Activated CD8-positive, alpha-beta T cell treated with anti-CD3 and anti-CD28 coated beads for 36 hours (primary cell): ENCODE data around the gene TNS3. TPM values are rescaled to one million over a fixed set of nuclear protein-coding genes. Genes with fewer than 3 reads are reported as not detected.
"Not testable (repeated sequence)": the region's sequence is repeated elsewhere in the genome, so short reads cannot be mapped to it uniquely, and the experiment has no call there.

Experiments
- ATAC-seq: fragments of 200-7000 bp; cut with Tn5 transposase; one replicate; pipeline ENCODE4 v1.10.0; 2021; ENCODE audit warnings: mild to moderate bottlenecking, moderate library complexity
- CTCF ChIA-PET: fragments of 350-600 bp; sonication (Branson Sonifier 250); formaldehyde crosslinking; loops from one replicate; lab custom pipeline; 2021; ENCODE audit warnings: antibody characterized with exemption; lab: Charles Lee
- POLR2A ChIA-PET: fragments of 350-600 bp; sonication (Branson Sonifier 250); formaldehyde crosslinking; loops from one replicate; lab custom pipeline; 2021; ENCODE audit warnings: antibody characterized with exemption; lab: Charles Lee
- DNase-seq: peaks from one replicate; pipeline ENCODE4 v3.0.0-alpha.2; 2020
- H3K27ac Mint-ChIP-seq: one replicate; pipeline ENCODE4 v1.8.0; 2021; ENCODE audit warnings: mild to moderate bottlenecking, mixed read lengths
- H3K27me3 Mint-ChIP-seq: one replicate; pipeline ENCODE4 v1.8.0; 2021; ENCODE audit warnings: mixed read lengths
- H3K36me3 Mint-ChIP-seq: one replicate; pipeline ENCODE4 v1.8.0; 2021; ENCODE audit warnings: low read depth, mixed read lengths
- H3K4me1 Mint-ChIP-seq: one replicate; pipeline ENCODE4 v1.8.0; 2021; ENCODE audit warnings: low read depth, mixed read lengths
- H3K4me3 Mint-ChIP-seq: one replicate; pipeline ENCODE4 v1.8.0; 2021; ENCODE audit warnings: mild to moderate bottlenecking, moderate library complexity, mixed read lengths
- H3K9me3 Mint-ChIP-seq: one replicate; pipeline ENCODE4 v1.8.0; 2021; ENCODE audit warnings: mixed read lengths
- intact Hi-C: fragments of 100-400 bp; cut with micrococcal nuclease; formaldehyde crosslinking; loops from one replicate; pipeline ENCODE4 v1.10.0; 2022
- total RNA-seq, 2 experiments: library from RNA; stranded (reverse); gene quantifications; one replicate each; pipeline ENCODE4 v1.2.3, GENCODE V29; 2021
- TF ChIP-seq, protein P1 (sequence below): fragments of 200-600 bp; IDR thresholded peaks from one replicate; pipeline ENCODE4 v1.8.0; 2022; ENCODE audit warnings: antibody characterized with exemption, mild to moderate bottlenecking

Gene TNS3
- total RNA-seq, 2 experiments from 2014 or later = 0.04 to 0.16 TPM

DNA sequence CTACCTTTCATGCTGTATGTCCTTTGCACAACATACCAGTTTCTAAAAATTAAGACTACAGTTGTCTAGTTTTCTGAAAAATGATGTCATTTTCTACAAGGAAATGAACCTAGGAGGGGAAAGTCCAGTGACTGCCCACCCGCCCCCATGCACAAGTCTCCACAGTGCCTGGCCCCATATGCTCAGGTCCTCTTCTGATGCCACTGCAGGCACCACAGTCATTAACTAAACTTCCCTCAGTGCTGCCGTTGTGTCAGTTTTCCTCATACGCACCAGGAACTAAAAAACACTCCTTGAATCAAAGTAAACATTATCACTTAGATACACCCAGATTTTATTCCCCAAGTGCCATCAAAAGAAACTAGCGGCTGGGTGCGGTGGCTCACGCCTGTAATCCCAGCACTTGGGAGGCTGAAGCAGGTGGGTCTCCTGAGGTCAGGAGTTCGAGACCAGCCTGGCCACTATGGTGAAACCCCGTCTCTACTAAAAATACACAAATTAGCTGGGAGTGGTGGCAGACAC is 6.9 kb upstream of the TNS3 start:
- POLR2A ChIA-PET = no interaction called here
- H3K9me3 Mint-ChIP-seq = no peaks in the 10 kb centered on the region
- no peaks in the 10 kb centered on the region for H3K4me1 Mint-ChIP-seq
- DNase-seq (no peak), ATAC-seq (no peak)
- no peak overlapping the region for H3K27ac Mint-ChIP-seq
- no peaks in the 10 kb centered on the region for H3K36me3 Mint-ChIP-seq
- TF ChIP-seq, protein P1, sequence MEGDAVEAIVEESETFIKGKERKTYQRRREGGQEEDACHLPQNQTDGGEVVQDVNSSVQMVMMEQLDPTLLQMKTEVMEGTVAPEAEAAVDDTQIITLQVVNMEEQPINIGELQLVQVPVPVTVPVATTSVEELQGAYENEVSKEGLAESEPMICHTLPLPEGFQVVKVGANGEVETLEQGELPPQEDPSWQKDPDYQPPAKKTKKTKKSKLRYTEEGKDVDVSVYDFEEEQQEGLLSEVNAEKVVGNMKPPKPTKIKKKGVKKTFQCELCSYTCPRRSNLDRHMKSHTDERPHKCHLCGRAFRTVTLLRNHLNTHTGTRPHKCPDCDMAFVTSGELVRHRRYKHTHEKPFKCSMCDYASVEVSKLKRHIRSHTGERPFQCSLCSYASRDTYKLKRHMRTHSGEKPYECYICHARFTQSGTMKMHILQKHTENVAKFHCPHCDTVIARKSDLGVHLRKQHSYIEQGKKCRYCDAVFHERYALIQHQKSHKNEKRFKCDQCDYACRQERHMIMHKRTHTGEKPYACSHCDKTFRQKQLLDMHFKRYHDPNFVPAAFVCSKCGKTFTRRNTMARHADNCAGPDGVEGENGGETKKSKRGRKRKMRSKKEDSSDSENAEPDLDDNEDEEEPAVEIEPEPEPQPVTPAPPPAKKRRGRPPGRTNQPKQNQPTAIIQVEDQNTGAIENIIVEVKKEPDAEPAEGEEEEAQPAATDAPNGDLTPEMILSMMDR = no peak
- CTCF ChIA-PET = no interaction called here
- intact Hi-C loops = no loop called here
- H3K27me3 Mint-ChIP-seq = peaks cover under 1% of the 10 kb centered on the region
- no peak overlapping the region for H3K4me3 Mint-ChIP-seq

- TF ChIP-seq, protein P1 = no peak
- Mint-ChIP-seq H3K4me1 (no peaks in the 10 kb centered on the region), H3K36me3 (no peaks in the 10 kb centered on the region), H3K27ac (no peak overlapping the region), H3K9me3 (no peaks in the 10 kb centered on the region), H3K27me3 (peaks cover 7% of the 10 kb centered on the region), H3K4me3 (no peak overlapping the region)
- ChIA-PET CTCF (no interaction called here), POLR2A (no interaction called here)
- ATAC-seq (no peak), DNase-seq (no peak)
- intact Hi-C loops = no loop called here
Observed at GRCh38 chr7:47587976-47588375, 6.1 kb upstream of the TNS3 start.

DNA sequence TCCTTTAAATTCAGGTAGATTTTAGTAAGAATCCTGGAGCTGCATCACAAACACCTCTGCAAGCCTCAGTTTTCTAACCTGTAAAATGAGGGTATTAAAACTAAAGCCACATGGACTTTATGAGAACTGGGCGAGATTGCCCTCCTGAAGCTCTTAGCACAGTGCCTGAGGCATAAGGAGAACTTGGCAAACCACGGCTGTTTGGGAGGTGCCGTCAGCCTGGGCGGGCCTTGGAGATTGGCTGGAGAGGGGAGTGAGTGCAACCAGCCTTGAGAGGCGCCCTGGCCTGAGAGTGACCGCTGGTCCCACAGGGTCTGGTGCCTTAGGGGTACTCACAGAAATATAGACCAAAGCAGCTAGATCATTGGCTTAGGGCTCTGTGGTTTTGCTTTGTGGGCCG is 5.4 kb upstream of the TNS3 start:
- TF ChIP-seq, protein P1 = no peak
- DNase-seq (no peak), ATAC-seq (no peak)
- Mint-ChIP-seq H3K27me3 (peaks cover 13% of the 10 kb centered on the region), H3K4me1 (no peaks in the 10 kb centered on the region), H3K36me3 (no peaks in the 10 kb centered on the region), H3K27ac (no peak overlapping the region), H3K4me3 (no peak overlapping the region), H3K9me3 (no peaks in the 10 kb centered on the region)
- CTCF ChIA-PET = no interaction called here
- intact Hi-C loops = no loop called here
- POLR2A ChIA-PET = no interaction called here

DNA sequence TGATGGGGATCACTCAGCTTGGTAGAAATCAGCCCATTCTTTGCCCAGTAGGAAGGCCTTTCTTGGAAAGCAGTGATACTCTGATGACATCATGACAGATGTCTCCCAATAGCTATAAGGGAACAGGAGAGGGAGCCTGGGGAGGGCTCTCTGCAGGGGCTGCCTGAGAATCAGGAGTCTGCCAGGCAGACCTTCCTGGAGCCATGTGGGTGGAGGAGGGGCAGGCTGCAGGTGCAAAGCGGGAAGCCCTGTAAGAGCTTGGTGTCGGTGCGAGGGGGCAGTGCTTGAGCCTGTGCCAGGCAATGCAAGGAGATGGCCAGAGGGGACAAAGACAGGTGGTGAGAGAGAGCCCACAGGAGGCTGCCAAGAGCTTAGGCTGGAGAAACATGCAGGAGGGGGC is 5.0 kb upstream of the TNS3 start:
- no peak for DNase-seq
- ChIA-PET POLR2A (no interaction called here), CTCF (no interaction called here)
- H3K27me3 Mint-ChIP-seq = peaks cover 16% of the 10 kb centered on the region
- TF ChIP-seq, protein P1 = no peak
- no peak for ATAC-seq
- intact Hi-C loops = no loop called here
- no peak overlapping the region for H3K27ac Mint-ChIP-seq
- H3K9me3 Mint-ChIP-seq = no peaks in the 10 kb centered on the region
- no peaks in the 10 kb centered on the region for H3K4me1 Mint-ChIP-seq
- no peaks in the 10 kb centered on the region for H3K36me3 Mint-ChIP-seq
- no peak overlapping the region for H3K4me3 Mint-ChIP-seq

DNA sequence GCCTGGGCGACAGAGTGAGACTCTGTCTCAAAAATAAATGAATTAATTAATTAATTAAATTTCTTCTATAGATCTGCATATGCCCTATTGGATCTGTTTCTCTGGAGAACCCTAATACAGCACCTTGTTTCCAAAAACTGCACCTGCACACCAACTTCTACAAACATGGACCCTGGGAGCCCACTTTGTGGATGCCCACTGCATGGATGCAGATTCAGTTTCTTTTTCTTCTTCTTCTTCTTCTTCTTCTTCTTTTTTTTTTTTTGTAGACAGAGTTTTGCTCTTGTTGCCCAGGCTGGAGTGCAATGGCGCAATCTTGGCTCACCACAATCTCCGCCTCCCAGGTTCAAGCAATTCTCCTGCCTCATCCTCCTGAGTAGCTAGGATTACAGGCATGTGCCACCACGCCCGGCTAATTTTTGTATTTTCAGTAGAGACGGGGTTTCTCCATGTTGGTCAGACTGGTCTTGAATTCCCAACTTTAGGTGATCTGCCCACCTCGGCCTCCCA is 4.3 kb upstream of the TNS3 start:
- DNase-seq, H3K9me3 Mint-ChIP-seq, H3K27ac Mint-ChIP-seq, ATAC-seq, H3K4me3 Mint-ChIP-seq, CTCF ChIA-PET, POLR2A ChIA-PET, intact Hi-C loops, H3K36me3 Mint-ChIP-seq, H3K4me1 Mint-ChIP-seq: not testable (repeated sequence)
- peaks cover 16% of the 10 kb centered on the region for H3K27me3 Mint-ChIP-seq
